OCI-LY1 (cell line): Measurements from ENCODE around the gene NLRP3.

Experiments used
- H2AFZ ChIP-seq: fragments of 200-600 bp; sonication (generic), shearing (Covaris generic); 2 replicates; pipeline ENCODE4 v1.6.0; 2014; ENCODE audit warnings: antibody characterized with exemption, mild to moderate bottlenecking, low read length
- H3F3A ChIP-seq: fragments of 200-600 bp; sonication (generic), shearing (Covaris generic); 2 replicates; pipeline ENCODE4 v1.6.0; 2014; ENCODE audit warnings: mild to moderate bottlenecking, antibody characterized with exemption, low read length, moderate library complexity; ENCODE audit not compliant: insufficient read depth
- H3K27ac ChIP-seq: fragments of 200-600 bp; sonication (generic); 2 replicates; pipeline ENCODE4 v1.5.1; 2014; ENCODE audit warnings: low read length, mixed run types, mild to moderate bottlenecking, low read depth; ENCODE audit not compliant: poor library complexity, severe bottlenecking
- H3K27me3 ChIP-seq: fragments of 200-600 bp; sonication (generic); 2 replicates; pipeline ENCODE4 v1.6.0; 2014; ENCODE audit warnings: antibody characterized with exemption, mild to moderate bottlenecking, low read length, moderate library complexity; ENCODE audit not compliant: insufficient read depth
- H3K36me3 ChIP-seq: fragments of 200-600 bp; sonication (generic); 2 replicates; pipeline ENCODE4 v1.6.1; 2014; ENCODE audit warnings: mild to moderate bottlenecking, antibody characterized with exemption, low read length, moderate library complexity, mixed read lengths; ENCODE audit not compliant: insufficient read depth
- H3K4me1 ChIP-seq: fragments of 200-600 bp; sonication (generic); 2 replicates; pipeline ENCODE4 v1.5.1; 2014; ENCODE audit warnings: mild to moderate bottlenecking, low read length, moderate library complexity; ENCODE audit not compliant: insufficient read depth, severe bottlenecking
- H3K4me2 ChIP-seq: fragments of 200-600 bp; sonication (generic), shearing (Covaris generic); 2 replicates; pipeline ENCODE4 v1.6.1; 2014; ENCODE audit warnings: low read length
- H3K4me3 ChIP-seq: fragments of 200-600 bp; sonication (generic); 2 replicates; pipeline ENCODE4 v1.5.1; 2014; ENCODE audit warnings: low read length, low read depth, mild to moderate bottlenecking, mixed read lengths; ENCODE audit not compliant: poor library complexity, severe bottlenecking
- H3K79me2 ChIP-seq: fragments of 200-600 bp; shearing (Covaris generic); 2 replicates; pipeline ENCODE4 v1.6.1; 2016; ENCODE audit warnings: mixed run types, low read length, mixed read lengths; ENCODE audit not compliant: insufficient read depth
- H3K9ac ChIP-seq: fragments of 200-600 bp; sonication (generic), shearing (Covaris generic); 2 replicates; pipeline ENCODE4 v1.6.1; 2014; ENCODE audit warnings: mild to moderate bottlenecking, low read length, mixed read lengths
- H3K9me2 ChIP-seq: fragments of 200-600 bp; sonication (generic), shearing (Covaris generic); 2 replicates; pipeline ENCODE4 v1.6.1; 2014; ENCODE audit warnings: low read depth, mild to moderate bottlenecking, low read length, mixed read lengths
- H3K9me3 ChIP-seq: fragments of 200-600 bp; shearing (Covaris generic); 2 replicates; pipeline ENCODE4 v1.6.1; 2014; ENCODE audit warnings: low read length, mixed read lengths
- H4K20me1 ChIP-seq: fragments of 200-600 bp; sonication (generic), shearing (Covaris generic); 2 replicates; pipeline ENCODE4 v1.6.0; 2016; ENCODE audit warnings: mild to moderate bottlenecking, low read length; ENCODE audit not compliant: insufficient read depth
- EZH2 ChIP-seq: fragments of 200-600 bp; sonication (generic), shearing (Covaris generic); IDR thresholded peaks from 2 replicates; pipeline ENCODE4 v1.8.0; 2017; ENCODE audit warnings: borderline replicate concordance, mixed run types, mild to moderate bottlenecking, antibody characterized with exemption, low read length, moderate library complexity, mixed read lengths
- TF ChIP-seq, protein P1 (sequence below): fragments of 200-600 bp; sonication (generic), shearing (Covaris generic); IDR thresholded peaks from 2 replicates; pipeline ENCODE4 v1.5.1; 2017; ENCODE audit warnings: mild to moderate bottlenecking, antibody characterized with exemption, low read length, moderate library complexity, mixed read lengths

The NLRP3 gene

DNA sequence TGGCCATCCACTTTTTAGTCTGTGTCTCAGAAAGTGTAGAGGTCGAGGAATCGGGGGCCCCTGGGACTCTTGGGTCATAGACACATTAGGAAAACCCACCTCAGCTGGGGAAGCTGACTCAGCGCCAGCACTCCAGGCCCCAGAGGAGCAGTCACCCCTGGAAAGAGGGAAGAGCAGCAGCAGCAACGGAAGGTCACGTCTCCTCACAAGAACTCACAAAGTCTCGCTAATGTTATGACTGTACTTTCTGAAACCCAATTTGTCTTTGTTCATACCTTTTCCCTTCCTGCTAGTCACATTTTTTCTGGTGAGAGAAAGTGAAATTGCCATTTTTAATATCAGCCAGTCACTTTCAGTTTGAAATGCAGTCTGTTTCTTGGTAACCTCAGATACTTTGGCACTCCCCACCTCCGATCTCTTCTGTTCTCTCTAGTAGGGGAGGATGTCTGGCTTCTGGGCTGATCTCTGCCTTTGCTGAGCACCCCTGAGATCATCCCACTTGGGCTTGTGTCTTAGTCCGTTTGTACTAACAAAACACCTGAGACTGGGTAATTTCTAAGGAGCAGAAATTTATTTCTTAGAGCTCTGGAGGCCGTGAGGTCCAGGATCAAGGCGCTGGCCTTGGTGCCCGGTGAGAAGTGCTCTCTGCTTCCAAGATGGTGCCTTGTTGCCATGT is 6.0 kb upstream of the NLRP3 start:
- H3F3A ChIP-seq = no peaks in the 10 kb centered on the region
- no peak overlapping the region for H3K4me2 ChIP-seq
- H3K9ac ChIP-seq = no peak overlapping the region
- H2AFZ ChIP-seq = no peak overlapping the region
- H3K4me3 ChIP-seq = no peak overlapping the region
- no peaks in the 10 kb centered on the region for H3K9me2 ChIP-seq
- no peaks in the 10 kb centered on the region for H3K4me1 ChIP-seq
- no peaks in the 10 kb centered on the region for H4K20me1 ChIP-seq
- H3K79me2 ChIP-seq = no peaks in the 10 kb centered on the region
- no peaks in the 10 kb centered on the region for H3K9me3 ChIP-seq
- H3K27me3 ChIP-seq = no peaks in the 10 kb centered on the region; the same call in 1 of the 2 replicates
- no peak for TF ChIP-seq EZH2
- TF ChIP-seq, protein P1, sequence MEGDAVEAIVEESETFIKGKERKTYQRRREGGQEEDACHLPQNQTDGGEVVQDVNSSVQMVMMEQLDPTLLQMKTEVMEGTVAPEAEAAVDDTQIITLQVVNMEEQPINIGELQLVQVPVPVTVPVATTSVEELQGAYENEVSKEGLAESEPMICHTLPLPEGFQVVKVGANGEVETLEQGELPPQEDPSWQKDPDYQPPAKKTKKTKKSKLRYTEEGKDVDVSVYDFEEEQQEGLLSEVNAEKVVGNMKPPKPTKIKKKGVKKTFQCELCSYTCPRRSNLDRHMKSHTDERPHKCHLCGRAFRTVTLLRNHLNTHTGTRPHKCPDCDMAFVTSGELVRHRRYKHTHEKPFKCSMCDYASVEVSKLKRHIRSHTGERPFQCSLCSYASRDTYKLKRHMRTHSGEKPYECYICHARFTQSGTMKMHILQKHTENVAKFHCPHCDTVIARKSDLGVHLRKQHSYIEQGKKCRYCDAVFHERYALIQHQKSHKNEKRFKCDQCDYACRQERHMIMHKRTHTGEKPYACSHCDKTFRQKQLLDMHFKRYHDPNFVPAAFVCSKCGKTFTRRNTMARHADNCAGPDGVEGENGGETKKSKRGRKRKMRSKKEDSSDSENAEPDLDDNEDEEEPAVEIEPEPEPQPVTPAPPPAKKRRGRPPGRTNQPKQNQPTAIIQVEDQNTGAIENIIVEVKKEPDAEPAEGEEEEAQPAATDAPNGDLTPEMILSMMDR = no peak
- no peaks in the 10 kb centered on the region for H3K36me3 ChIP-seq
- no peak overlapping the region for H3K27ac ChIP-seq

DNA sequence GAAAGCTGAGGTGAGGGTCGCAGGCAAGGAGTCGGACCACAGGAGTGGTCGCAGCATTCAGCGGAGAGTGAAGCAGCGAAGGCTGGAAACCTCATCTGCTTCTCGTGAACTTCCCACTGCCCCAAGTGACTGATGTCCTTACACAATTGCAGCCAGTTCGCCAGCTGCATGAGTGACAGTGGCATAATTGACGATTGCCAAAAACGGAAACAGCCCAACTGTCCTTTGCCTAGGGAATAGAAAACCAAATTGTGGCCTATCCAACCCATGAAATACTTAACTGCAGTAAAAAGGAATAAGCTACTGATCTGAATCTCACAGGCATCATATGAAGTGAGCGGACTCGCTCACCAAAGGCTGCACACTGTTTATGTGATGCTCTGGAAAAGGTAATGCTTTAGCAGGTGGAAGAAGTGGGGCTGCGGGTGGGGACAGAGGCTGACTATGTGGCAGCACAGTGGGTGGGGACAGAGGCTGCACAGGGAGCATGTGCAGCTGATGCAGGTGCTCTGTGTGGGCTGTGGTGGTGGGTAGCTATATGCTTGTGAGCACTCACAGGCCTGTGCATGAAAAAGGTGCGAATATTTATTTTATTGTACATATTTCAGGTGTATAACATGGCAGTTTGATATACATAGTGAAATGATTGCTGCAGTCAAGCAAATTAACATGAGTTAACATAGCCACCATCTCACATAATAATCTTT is 4.2 kb upstream of the NLRP3 start:
- Histone ChIP-seq H3K27ac (no peak overlapping the region), H3F3A (no peaks in the 10 kb centered on the region), H3K4me1 (no peaks in the 10 kb centered on the region), H3K4me3 (no peak overlapping the region), H4K20me1 (no peaks in the 10 kb centered on the region), H3K79me2 (no peaks in the 10 kb centered on the region), H3K9ac (no peak overlapping the region), H3K9me2 (no peaks in the 10 kb centered on the region), H3K4me2 (no peak overlapping the region), H3K36me3 (no peaks in the 10 kb centered on the region), H2AFZ (no peak overlapping the region), H3K9me3 (no peaks in the 10 kb centered on the region), H3K27me3 (no peaks in the 10 kb centered on the region)
- TF ChIP-seq, protein P1 = no peak
- TF ChIP-seq EZH2 = no peak

DNA sequence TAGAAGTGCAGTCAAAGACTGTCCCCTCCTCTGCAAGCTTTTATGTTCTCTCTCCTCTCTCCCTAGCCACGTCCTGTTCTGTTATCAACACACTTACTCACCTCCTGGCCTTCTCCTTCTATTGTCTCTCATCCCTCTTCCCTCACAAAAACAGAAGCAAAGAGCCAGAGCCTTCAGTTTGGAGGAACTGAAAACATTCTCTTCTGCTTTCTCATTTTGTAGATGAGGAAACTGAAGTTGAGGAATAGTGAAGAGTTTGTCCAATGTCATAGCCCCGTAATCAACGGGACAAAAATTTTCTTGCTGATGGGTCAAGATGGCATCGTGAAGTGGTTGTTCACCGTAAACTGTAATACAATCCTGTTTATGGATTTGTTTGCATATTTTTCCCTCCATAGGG is 1.9 kb downstream of the NLRP3 start:
- no peaks in the 10 kb centered on the region for H3K79me2 ChIP-seq
- no peak overlapping the region for H2AFZ ChIP-seq
- no peak overlapping the region for H3K9ac ChIP-seq
- H3K4me2 ChIP-seq = no peak overlapping the region
- no peak for TF ChIP-seq EZH2
- TF ChIP-seq, protein P1 = no peak
- no peaks in the 10 kb centered on the region for H3K9me2 ChIP-seq
- no peak overlapping the region for H3K4me3 ChIP-seq
- no peaks in the 10 kb centered on the region for H3K27me3 ChIP-seq
- no peaks in the 10 kb centered on the region for H3F3A ChIP-seq
- no peaks in the 10 kb centered on the region for H3K36me3 ChIP-seq
- no peaks in the 10 kb centered on the region for H4K20me1 ChIP-seq
- no peak overlapping the region for H3K27ac ChIP-seq
- H3K4me1 ChIP-seq = no peaks in the 10 kb centered on the region
- H3K9me3 ChIP-seq = no peaks in the 10 kb centered on the region
